Activated T-helper 1 cell treated with anti-CD3 and anti-CD28 coated beads, Interleukin-12 subunit alpha, Interleukin-12 subunit beta, Interleukin-2, Interleukin-4 antibody, amounts not matched to agents 30 ng/mL and 10 ng/mL and 1 ng/mL, durations not matched to agents 14 hours and 24 hours and 36 hours (primary cell): ENCODE measurements around the gene CFAP92. TPM values are rescaled to one million over a fixed set of nuclear protein-coding genes. Genes with fewer than 3 reads are reported as not detected.

Source experiments
- DNase-seq: peaks from one replicate; pipeline ENCODE4 v3.0.0; 2021; ENCODE audit warnings: low spot score
- H3K27ac Mint-ChIP-seq: one replicate; pipeline ENCODE4 v1.8.0; 2021; ENCODE audit warnings: mild to moderate bottlenecking, mixed read lengths
- H3K27me3 Mint-ChIP-seq: one replicate; pipeline ENCODE4 v1.8.0; 2022; ENCODE audit warnings: mild to moderate bottlenecking, moderate library complexity, mixed read lengths; ENCODE audit not compliant: insufficient read depth
- H3K36me3 Mint-ChIP-seq: one replicate; pipeline ENCODE4 v1.8.0; 2021; ENCODE audit warnings: low read depth, mixed read lengths
- H3K4me1 Mint-ChIP-seq: one replicate; pipeline ENCODE4 v1.8.0; 2021; ENCODE audit warnings: low read depth, mixed read lengths
- H3K4me3 Mint-ChIP-seq: one replicate; pipeline ENCODE4 v1.8.0; 2021; ENCODE audit warnings: mild to moderate bottlenecking, moderate library complexity, mixed read lengths
- H3K9me3 Mint-ChIP-seq: one replicate; pipeline ENCODE4 v1.8.0; 2021; ENCODE audit warnings: mixed read lengths
- intact Hi-C: fragments of 100-400 bp; cut with micrococcal nuclease; formaldehyde crosslinking; loops from one replicate; pipeline ENCODE4 v1.15.1; 2024
- total RNA-seq: library from RNA; stranded (reverse); gene quantifications from 2 replicates; pipeline ENCODE4 v1.2.3, GENCODE V29; 2022

Gene CFAP92
- total RNA-seq, 1 donor from 2014 or later: 0.13 TPM

DNA sequence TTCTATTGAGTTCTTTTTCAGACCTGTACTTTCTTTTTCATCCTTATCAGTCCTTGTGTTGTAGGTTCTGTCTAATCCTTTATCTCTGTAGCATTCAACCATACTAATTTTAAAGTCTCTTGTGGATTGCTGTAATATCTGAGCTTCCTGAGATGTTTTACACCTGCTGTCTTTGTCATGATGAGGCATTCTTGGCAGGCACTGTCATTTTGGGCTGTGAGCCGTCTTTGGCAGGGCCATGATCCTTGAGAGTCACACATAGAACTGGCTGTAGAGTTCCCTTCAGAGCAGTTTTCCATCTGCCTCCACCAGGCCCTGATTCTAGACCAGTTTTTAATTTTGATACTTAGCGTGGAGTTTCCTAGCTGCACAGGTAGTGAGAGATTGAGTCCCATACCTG, 13.9 kb upstream of the CFAP92 start:
- DNase-seq: no peak
- H3K4me3 Mint-ChIP-seq: no peak overlapping the region
- H3K9me3 Mint-ChIP-seq: no peaks in the 10 kb centered on the region
- no peak overlapping the region for H3K27ac Mint-ChIP-seq
- H3K36me3 Mint-ChIP-seq: no peaks in the 10 kb centered on the region
- intact Hi-C loops: no loop called here
- H3K4me1 Mint-ChIP-seq: peaks cover 35% of the 10 kb centered on the region
- peaks cover 15% of the 10 kb centered on the region for H3K27me3 Mint-ChIP-seq

DNA sequence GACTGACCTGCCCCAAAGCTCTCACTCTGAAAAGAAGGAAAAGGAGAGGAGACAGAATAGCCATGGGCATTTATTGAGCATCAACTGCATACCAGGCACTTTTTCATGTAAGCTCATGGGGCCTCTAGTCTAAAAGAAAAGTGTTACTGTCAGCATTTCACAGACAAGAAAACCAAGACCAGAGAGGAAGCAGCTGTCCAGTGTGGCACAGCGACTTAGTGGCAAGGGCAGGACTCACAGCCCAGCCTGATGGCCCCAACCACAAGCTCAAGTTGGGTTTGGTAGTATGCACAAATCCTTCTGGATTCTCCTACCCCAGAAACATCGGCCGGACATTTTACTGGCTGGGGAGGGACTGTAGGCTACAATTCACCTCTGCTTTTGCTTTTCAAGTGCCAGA, 13.0 kb upstream of the CFAP92 start:
- peaks cover 22% of the 10 kb centered on the region for H3K27me3 Mint-ChIP-seq
- no peak overlapping the region for H3K27ac Mint-ChIP-seq
- intact Hi-C loops: no loop called here
- no peak for DNase-seq
- H3K4me3 Mint-ChIP-seq: no peak overlapping the region
- peaks cover 37% of the 10 kb centered on the region for H3K4me1 Mint-ChIP-seq
- peaks cover 1% of the 10 kb centered on the region for H3K36me3 Mint-ChIP-seq
- H3K9me3 Mint-ChIP-seq: no peaks in the 10 kb centered on the region

DNA sequence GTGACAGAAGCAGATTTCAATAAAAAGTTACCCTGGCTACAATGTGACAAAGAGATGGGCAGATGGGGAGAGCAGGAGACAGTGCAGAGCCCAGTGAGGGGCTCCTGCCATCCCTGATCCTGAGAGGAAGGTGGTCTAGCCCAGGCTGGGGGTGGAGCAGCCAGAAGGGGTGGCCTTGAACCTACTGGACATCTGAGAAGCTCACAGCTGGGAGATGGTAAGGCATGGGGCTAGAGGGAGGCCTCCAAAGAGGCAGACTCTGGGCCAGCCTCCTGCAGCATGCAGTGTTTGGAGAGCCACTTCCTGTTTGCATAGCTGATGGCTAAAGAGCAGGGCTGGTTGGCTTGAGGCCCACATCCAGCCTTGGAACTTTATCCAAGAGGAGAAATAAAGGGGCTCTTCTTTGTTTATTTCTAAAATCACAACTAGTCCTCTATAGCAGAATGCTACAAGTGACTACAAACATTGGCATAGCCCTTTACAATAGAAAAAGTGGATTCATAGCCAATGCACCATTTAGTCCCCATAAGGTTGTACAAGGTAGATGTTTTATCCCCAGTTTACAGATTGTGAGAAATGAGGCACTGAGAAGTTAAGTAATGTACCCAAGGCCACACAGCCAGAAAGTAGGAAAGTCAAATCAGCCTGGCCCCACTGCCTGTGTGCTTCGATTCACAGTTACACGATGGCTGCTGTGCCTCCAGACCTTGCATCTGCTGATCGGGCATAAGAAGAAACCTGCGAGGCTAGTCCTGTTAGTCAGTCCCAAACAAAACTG, 11.8 kb upstream of the CFAP92 start:
- intact Hi-C loops: no loop called here
- Mint-ChIP-seq H3K27me3 (peaks cover 24% of the 10 kb centered on the region), H3K27ac (peak overlapping the region; percentile 30), H3K4me3 (no peak overlapping the region), H3K9me3 (no peaks in the 10 kb centered on the region), H3K36me3 (peaks cover 1% of the 10 kb centered on the region), H3K4me1 (peaks cover 37% of the 10 kb centered on the region)
- DNase-seq: no peak

DNA sequence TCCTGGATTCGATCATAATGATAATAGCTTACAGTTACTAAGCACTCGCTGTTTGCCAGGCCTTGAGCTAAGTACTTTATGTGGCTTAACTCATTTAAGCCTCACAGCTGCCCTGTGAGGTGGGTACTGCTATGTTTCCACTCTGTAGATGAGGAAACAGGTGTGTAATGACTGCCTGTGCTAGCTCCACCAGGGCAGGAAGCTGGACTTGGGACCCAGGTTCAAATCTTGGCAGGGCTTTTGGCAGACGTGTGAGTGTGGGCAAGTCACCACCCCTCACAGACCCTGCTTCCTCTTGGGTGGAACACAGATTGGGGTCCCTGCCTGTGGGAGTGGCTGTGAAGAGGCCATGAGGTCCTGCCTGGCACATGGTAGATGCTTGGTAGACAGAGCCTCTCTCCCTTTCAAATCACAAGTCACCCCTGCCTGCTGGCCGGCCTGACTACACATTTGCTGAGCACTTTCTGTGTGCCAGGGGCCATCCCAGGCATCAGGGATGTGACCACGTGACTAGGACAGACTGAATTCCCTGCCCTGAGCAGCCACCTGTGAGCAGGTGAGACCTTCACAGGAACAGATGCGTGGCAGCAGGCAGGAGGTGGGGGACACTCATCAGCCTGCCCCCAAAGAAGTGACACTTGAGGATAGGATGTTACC, 10.9 kb upstream of the CFAP92 start:
- intact Hi-C loops: no loop called here
- Mint-ChIP-seq H3K4me3 (no peak overlapping the region), H3K27me3 (peaks cover 34% of the 10 kb centered on the region), H3K27ac (peak overlapping the region; percentile 30), H3K36me3 (peaks cover 1% of the 10 kb centered on the region), H3K9me3 (no peaks in the 10 kb centered on the region), H3K4me1 (peaks cover 37% of the 10 kb centered on the region)
- no peak for DNase-seq

DNA sequence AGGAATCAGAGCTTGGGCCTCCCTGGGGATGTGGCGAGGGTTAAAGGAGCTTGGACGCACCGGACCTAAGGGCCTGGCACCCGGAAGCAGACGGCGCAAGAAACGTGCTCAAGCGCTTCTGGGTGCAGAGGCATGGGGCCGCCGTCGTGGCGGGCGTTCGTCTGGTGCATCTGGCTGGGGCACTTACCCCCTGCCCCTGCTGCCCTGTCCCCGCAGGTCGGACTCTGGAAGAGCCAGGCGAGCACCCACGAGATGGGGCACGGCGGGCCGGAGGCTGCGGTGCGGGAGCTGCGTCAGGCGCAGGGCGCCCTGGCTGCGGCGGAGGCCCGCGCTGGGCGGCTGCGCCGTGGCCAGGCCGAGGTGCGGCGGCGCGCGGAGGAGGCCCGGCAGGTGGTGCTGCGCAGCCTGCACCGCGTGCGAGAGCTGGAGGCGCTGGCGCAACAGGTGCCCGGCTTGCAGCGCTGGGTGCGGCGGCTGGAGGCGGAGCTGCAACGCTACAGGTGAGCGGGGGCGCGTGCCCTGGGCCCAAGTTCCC, 9.8 kb upstream of the CFAP92 start:
- intact Hi-C loops: no loop called here
- no peak overlapping the region for H3K27ac Mint-ChIP-seq
- peaks cover 40% of the 10 kb centered on the region for H3K27me3 Mint-ChIP-seq
- no peak overlapping the region for H3K4me3 Mint-ChIP-seq
- peaks cover 1% of the 10 kb centered on the region for H3K36me3 Mint-ChIP-seq
- H3K4me1 Mint-ChIP-seq: peaks cover 38% of the 10 kb centered on the region
- no peaks in the 10 kb centered on the region for H3K9me3 Mint-ChIP-seq
- DNase-seq: peak; percentile 37

DNA sequence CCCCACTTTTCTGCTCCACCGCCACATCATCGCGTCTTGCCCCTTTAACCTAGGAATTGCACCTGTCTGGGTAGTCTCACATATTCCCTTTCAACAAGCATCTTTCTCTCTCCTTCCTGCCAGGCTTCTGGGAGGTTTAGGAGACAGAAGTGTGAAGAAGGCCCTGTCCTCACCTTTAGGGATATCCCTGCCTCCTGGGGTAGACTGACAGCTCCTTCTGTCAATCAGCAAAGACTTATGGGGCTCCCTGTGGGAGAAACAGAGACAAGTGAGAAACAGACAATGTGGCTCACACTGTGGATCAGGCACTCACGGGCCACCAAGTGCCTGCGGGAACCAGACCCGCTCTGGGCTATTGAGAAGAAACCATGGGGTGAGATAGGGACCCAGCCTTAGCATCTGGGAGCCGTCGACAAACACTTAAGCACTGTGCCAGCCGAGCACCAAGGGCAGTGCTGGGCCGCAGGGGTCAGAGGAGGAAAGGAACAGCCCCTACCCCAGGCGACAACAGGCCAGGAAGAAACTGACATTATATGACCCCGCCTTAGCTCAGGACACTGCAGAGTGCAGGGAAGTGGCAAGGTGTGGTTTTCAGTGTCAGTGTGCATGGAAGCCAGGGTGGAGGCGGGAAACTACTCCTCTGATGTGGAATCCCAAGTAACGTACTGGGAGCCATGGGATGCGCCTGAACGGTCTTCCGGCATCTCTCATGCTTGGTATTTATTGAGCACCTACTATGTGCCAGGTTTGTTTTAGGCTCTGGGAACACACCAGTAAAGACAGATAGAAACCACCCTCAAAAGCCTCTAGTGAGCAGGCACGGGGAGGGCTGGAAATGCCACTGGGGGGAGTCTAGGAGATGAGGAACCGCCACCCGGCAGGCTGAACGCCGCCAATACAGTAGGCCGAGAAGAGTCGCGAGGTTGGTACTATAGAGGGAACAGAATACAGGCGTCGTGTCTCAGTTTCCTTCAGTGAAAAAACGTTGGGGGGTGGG, 9.0 kb upstream of the CFAP92 start:
- Mint-ChIP-seq H3K27ac (no peak overlapping the region), H3K27me3 (peaks cover 47% of the 10 kb centered on the region), H3K36me3 (peaks cover 1% of the 10 kb centered on the region), H3K4me3 (peak overlapping the region; percentile 27), H3K4me1 (peaks cover 42% of the 10 kb centered on the region), H3K9me3 (no peaks in the 10 kb centered on the region)
- intact Hi-C loops: loop anchor here (1.0 kb wide), 2 partner anchors 9 to 13 kb away; partner anchors contain the start of gene CFAP92
- DNase-seq: no peak

DNA sequence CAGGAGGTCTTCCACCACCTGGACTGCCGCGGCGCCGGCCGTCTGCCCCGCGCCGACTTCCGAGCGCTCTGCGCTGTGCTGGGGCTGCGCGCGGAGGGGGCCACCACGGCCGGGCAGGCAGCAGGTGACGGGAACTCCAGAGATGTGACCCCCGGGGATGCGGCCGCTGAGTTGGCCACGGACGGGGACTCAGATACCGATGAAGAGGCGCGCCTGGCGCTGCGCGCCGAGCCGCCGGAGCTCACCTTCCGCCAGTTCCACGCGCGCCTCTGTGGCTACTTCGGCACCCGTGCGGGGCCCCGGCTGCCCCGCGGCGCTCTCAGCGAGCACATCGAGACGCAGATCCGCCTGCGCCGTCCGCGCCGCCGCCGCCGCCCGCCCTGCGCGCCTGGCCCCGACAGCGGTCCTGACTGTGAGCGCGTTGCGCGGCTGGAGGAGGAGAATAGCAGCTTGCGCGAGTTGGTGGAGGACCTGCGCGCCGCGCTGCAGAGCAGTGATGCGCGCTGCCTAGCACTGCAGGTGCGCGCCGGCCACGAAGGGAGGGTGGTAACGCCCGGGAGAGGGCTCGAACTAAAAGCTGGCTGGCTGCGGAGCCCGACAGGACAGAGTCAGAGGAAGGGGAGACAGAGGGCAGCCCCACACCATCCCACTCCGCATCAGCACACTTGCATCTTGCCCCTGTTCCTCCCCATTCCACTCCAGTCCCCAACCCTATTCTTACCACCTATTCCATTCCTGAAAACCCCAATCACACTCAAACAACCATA, 8.1 kb upstream of the CFAP92 start:
- peak; percentile 20 for DNase-seq
- peak overlapping the region; percentile 27 for H3K4me3 Mint-ChIP-seq
- no peaks in the 10 kb centered on the region for H3K9me3 Mint-ChIP-seq
- peaks cover 1% of the 10 kb centered on the region for H3K36me3 Mint-ChIP-seq
- no peak overlapping the region for H3K27ac Mint-ChIP-seq
- H3K27me3 Mint-ChIP-seq: peaks cover 52% of the 10 kb centered on the region
- intact Hi-C loops: loop anchor here (1.0 kb wide), 2 partner anchors 8 to 14 kb away; partner anchors contain the start of gene CFAP92
- peaks cover 37% of the 10 kb centered on the region for H3K4me1 Mint-ChIP-seq

DNA sequence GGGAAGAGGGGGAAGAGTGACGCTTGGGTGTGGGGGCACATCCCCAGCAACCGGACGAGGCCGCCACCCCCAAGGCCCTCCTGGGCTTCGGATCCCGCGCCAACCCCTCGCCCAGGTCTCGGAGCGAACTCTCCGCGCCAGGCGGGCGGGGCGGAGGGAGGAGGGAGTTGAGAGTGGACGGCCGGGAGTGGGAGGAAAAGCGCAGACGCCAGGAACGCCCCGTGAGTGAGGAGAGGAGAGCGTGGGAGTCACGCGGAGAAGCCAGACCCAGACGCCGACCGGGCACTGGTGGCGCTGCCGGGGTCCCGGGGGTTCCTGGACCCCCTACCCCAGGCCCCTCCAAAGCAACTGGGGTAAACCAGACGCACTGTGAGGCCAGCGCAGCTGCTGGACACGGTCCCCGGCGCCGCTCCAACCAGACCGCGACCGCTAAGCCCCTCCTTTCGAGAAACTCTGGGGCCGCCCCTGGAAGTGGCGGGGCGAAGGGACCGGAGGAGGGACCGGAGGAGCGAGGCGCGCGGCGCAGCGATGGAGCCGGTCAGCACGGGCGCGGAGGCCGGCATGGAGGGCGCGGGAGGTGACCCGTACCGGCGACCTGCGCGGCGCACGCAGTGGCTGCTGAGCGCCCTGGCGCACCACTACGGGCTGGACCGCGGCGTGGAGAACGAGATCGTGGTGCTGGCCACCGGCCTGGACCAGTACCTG, 7.4 kb upstream of the CFAP92 start, which contains the start of gene EFCC1:
Gene EFCC1 (plus strand): TSS at position 204 of the 705 bp plus-strand sequence. CDS start 325 bp downstream, at position 529.
- Mint-ChIP-seq H3K27me3 (peaks cover 54% of the 10 kb centered on the region), H3K27ac (no peak within 1 kb of the TSS), H3K4me1 (peaks cover 38% of the 10 kb centered on the region), H3K4me3 (peak within 1 kb of the TSS; percentile 45), H3K36me3 (peaks cover 1% of the 10 kb centered on the region), H3K9me3 (no peaks in the 10 kb centered on the region)
- DNase-seq: no peak
- intact Hi-C loops: no loop called here

DNA sequence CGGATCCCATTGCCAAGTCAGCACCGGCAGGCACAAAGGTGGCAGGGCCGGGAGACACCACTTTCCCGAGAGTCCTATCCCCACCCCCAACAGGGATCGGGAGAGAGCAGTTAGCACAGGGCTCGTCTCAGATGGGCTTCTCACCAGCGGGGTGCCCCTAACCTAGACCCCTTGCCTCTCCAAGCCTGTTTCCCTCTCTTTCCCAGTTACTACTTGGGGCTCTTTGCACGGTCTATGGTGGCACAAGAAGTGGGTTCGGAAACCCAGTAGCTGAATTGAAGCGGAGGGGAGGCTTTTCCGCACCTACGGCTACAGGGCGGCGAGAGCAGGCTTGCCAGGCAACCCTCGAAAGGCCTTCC, 6.8 kb upstream of the CFAP92 start:
- H3K4me1 Mint-ChIP-seq: peaks cover 39% of the 10 kb centered on the region
- no peak overlapping the region for H3K27ac Mint-ChIP-seq
- peaks cover 1% of the 10 kb centered on the region for H3K36me3 Mint-ChIP-seq
- H3K9me3 Mint-ChIP-seq: no peaks in the 10 kb centered on the region
- peaks cover 54% of the 10 kb centered on the region for H3K27me3 Mint-ChIP-seq
- no peak for DNase-seq
- H3K4me3 Mint-ChIP-seq: peak overlapping the region; percentile 45
- intact Hi-C loops: no loop called here

DNA sequence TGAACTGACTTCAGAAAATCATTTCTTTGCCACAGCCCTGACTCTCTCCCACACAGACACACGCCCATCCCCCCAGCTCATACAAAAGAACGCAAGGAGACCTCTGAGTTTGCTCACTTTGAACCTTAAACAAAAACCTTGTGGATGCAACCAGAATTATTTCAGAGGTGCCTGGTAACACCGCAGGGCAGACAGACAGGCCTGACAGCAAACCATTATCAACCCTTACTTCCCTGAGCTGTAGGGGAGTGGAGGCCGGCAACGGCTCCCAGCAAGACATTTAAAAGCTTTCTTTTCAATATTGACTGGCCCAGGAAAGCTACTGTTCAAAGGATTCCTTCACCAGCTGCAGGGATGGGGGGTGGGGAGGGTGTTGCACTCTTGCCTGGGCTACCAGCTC, 5.2 kb upstream of the CFAP92 start:
- Mint-ChIP-seq H3K27me3 (peaks cover 49% of the 10 kb centered on the region), H3K9me3 (no peaks in the 10 kb centered on the region), H3K4me1 (peaks cover 45% of the 10 kb centered on the region), H3K36me3 (peaks cover 1% of the 10 kb centered on the region), H3K27ac (no peak overlapping the region), H3K4me3 (no peak overlapping the region)
- intact Hi-C loops: no loop called here
- no peak for DNase-seq

DNA sequence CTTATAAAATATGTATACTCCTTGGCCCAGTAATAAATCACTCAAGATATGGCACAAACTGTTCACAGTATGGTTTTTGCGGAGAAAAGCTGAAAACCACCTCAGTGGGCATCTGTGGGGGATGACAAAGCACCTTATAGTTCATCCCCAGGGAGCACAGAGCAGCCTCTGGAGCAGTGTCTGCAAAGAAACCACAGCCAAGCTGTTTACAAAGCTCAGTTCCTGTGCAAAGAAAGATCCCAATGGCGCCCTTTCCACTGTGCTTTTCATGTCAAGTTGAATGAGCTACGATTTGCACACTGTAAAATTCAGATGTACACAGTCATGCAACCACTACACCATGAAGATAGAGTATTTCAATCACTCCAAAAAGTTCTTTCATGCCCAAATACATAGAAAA, 4.7 kb upstream of the CFAP92 start:
- DNase-seq: no peak
- Mint-ChIP-seq H3K36me3 (peaks cover 1% of the 10 kb centered on the region), H3K4me3 (no peak overlapping the region), H3K9me3 (no peaks in the 10 kb centered on the region), H3K27ac (no peak overlapping the region), H3K4me1 (peaks cover 47% of the 10 kb centered on the region), H3K27me3 (peaks cover 49% of the 10 kb centered on the region)
- intact Hi-C loops: no loop called here
